Measurements from ENCODE around the gene CLDN2.

GRCh38 chrX:106935175-106935574 is 15.0 kb downstream of the CLDN2 start:
- TF ChIP-seq CTCF (IDR thresholded peaks at IDR 0.05) = no peak
- TF ChIP-seq POLR2A (IDR thresholded peaks at IDR 0.05) = no peak
